ENCODE results near the gene MYH3.

DNA sequence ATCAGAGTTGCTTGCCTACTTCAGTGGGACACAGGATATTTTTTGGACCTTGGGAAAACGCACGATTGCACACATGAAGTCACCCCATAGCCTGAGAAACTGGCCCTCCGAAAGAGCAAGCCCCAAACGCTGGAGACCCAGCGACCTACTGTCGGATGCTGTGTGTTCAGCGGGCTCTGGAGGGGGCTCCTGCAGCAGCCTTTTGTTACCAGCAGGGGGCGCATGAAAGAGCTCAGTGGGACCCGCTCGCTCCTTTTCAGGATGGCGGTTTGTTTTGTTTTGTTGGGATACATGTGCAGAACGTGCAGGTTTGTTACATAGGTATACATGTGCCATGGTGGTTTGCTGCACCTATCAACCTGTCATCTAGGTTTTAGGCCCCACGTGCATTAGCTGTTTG is 28.4 kb downstream of the MYH3 start:
- TF ChIP-seq CTCF (IDR thresholded peaks at IDR 0.05), result no peak
- no peak for TF ChIP-seq POLR2A (IDR thresholded peaks at IDR 0.05)
- no peak for TF ChIP-seq POLR2AphosphoS5 (IDR thresholded peaks at IDR 0.05; ENCODE audit: insufficient read depth in 1 of 2, low read depth in 1 of 2)
